NT2/D1 (cell line): ENCODE data around the gene AVP.

ENCODE experiments used
- DNase-seq: peaks from one replicate; pipeline ENCODE4 v3.0.0-alpha.2; 2011; ENCODE audit warnings: low read depth, low spot score
- H3K27me3 ChIP-seq: 2 replicates; pipeline ENCODE4 v1.6.0; 2011; ENCODE audit warnings: mild to moderate bottlenecking; ENCODE audit not compliant: insufficient read length, insufficient read depth
- H3K36me3 ChIP-seq: 2 replicates; pipeline ENCODE4 v1.6.1; 2011; ENCODE audit warnings: mild to moderate bottlenecking, low read length, mixed read lengths; ENCODE audit not compliant: insufficient read depth, insufficient read length
- H3K4me1 ChIP-seq: 2 replicates; pipeline ENCODE4 v1.5.1; 2011; ENCODE audit not compliant: insufficient read depth, insufficient read length
- H3K4me3 ChIP-seq: 2 replicates; pipeline ENCODE4 v1.5.1; 2011; ENCODE audit warnings: low read depth; ENCODE audit not compliant: insufficient read length
- H3K9ac ChIP-seq: 2 replicates; pipeline ENCODE4 v1.6.0; 2011; ENCODE audit warnings: low read depth; ENCODE audit not compliant: insufficient read length
- H3K9me3 ChIP-seq: 2 replicates; pipeline ENCODE4 v1.5.1; 2011; ENCODE audit warnings: mild to moderate bottlenecking, low read length; ENCODE audit not compliant: insufficient read depth
- SUZ12 ChIP-seq: IDR thresholded peaks from 2 replicates; pipeline ENCODE4 v1.6.1; 2011; ENCODE audit not compliant: insufficient read length, insufficient read depth; ENCODE audit errors: extremely low read depth
- YY1 ChIP-seq: IDR thresholded peaks from 2 replicates; pipeline ENCODE4 v1.6.1; 2011; ENCODE audit not compliant: insufficient read length, insufficient read depth
- ZNF274 ChIP-seq: IDR thresholded peaks from 2 replicates; pipeline ENCODE4 v1.6.1; 2011; ENCODE audit warnings: mild to moderate bottlenecking, low read depth, low read length

AVP gene

DNA sequence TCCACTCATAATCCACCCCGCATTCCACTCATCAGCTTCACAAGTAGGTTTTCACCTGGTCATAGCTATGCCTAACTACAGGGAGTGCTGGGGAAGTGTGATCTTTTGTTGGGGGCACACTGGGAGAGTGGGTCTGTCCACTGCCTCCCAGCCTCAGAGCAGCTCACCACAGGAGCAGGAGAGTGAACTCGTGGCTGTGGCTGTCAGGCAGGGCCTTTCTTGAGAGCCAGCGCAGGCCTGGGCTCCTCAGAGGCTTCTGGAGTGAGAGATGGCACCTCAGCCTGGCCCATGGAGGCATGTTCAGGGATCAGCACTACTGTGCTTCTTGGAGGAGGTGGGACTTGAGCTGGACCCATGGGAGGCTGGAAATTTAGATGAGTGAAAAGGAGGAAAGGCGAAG is 45.1 kb downstream of the AVP start:
- TF ChIP-seq SUZ12 (no peak), ZNF274 (no peak), YY1 (no peak)
- H3K9me3 ChIP-seq = no peaks in the 10 kb centered on the region
- no peak overlapping the region for H3K4me3 ChIP-seq
- peaks cover 4% of the 10 kb centered on the region for H3K4me1 ChIP-seq
- no peaks in the 10 kb centered on the region for H3K27me3 ChIP-seq
- peaks cover 60% of the 10 kb centered on the region for H3K36me3 ChIP-seq
- no peak overlapping the region for H3K9ac ChIP-seq
- DNase-seq = no peak

GRCh38 chr20:3038454-3038853 is 46.1 kb downstream of the AVP start:
- H3K4me1 ChIP-seq = peaks cover 4% of the 10 kb centered on the region
- TF ChIP-seq YY1 (no peak), ZNF274 (no peak), SUZ12 (no peak)
- peaks cover 63% of the 10 kb centered on the region for H3K36me3 ChIP-seq
- H3K4me3 ChIP-seq = no peak overlapping the region
- no peaks in the 10 kb centered on the region for H3K9me3 ChIP-seq
- no peaks in the 10 kb centered on the region for H3K27me3 ChIP-seq
- H3K9ac ChIP-seq = no peak overlapping the region
- DNase-seq = no peak

DNA sequence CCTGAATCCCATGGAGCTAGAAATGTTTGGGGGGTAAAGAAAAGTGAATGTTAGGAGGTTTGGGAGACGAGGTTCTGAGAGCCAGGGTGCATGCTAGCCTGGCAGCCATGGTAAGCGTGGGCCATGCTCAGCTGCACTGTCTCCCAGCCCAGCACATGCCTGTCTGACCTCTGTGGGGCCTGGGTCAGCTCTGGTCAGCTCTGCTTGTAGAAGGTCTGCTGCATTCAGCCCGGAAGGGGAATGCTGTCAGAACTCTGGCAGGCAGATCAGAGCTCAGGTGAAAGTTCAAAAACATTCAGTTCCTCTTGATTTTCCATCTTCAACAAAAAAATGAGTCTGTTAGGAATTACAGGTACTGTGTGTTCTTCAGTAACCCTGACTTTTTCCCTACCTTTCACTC is 46.9 kb downstream of the AVP start:
- H3K9ac ChIP-seq = no peak overlapping the region
- no peaks in the 10 kb centered on the region for H3K27me3 ChIP-seq
- no peaks in the 10 kb centered on the region for H3K9me3 ChIP-seq
- peaks cover 3% of the 10 kb centered on the region for H3K4me1 ChIP-seq
- no peak overlapping the region for H3K4me3 ChIP-seq
- no peak for DNase-seq
- peaks cover 63% of the 10 kb centered on the region for H3K36me3 ChIP-seq
- no peak for TF ChIP-seq YY1
- no peak for TF ChIP-seq SUZ12
- TF ChIP-seq ZNF274 = no peak

DNA sequence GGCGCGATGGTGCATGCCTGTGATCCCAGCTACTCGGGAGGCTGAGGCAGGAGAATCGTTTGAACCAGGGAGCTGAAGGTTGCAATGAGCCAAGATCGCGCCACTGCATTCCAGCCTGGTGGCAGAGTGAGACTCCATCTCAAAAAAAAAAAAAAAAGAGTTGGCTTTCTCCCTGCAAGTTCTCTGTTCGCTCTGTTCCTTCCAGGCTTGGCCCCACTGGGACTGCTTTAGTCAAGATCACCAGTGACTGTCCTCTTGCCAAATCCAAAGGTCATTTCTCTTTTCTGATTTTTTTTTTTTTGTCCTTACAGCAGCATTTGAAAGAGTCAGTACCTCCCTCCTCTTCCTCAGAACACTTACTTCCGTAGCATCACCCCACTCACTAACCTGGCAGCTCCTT is 51.9 kb downstream of the AVP start:
- Histone ChIP-seq H3K9ac (no peak overlapping the region), H3K9me3 (no peaks in the 10 kb centered on the region), H3K4me1 (no peaks in the 10 kb centered on the region), H3K4me3 (no peak overlapping the region), H3K27me3 (no peaks in the 10 kb centered on the region), H3K36me3 (peaks cover 51% of the 10 kb centered on the region)
- no peak for DNase-seq
- TF ChIP-seq ZNF274 (no peak), SUZ12 (no peak), YY1 (no peak)
